Mesendoderm (in vitro differentiated cells): ENCODE data around the gene THADA.
"Not testable (repeated sequence)": the region's sequence is repeated elsewhere in the genome, so short reads cannot be mapped to it uniquely, and the experiment has no call there.

Experiments used
- DNase-seq: peaks from one replicate; pipeline ENCODE4 v3.0.0; 2013
- H2AK5ac ChIP-seq: 2 replicates; pipeline ENCODE4 v1.6.1; 2013; ENCODE audit warnings: low read length, inconsistent platforms
- H2BK120ac ChIP-seq: 2 replicates; pipeline ENCODE4 v1.6.1; 2013; ENCODE audit warnings: low read depth, mild to moderate bottlenecking, low read length, moderate library complexity, mixed read lengths
- H2BK15ac ChIP-seq: replicated peaks from 2 replicates; pipeline ENCODE4 v1.6.1; 2013; ENCODE audit warnings: low read depth, mild to moderate bottlenecking, moderate library complexity
- H2BK5ac ChIP-seq: 2 replicates; pipeline ENCODE4 v1.6.1; 2013; ENCODE audit warnings: low read length, inconsistent platforms
- H3K18ac ChIP-seq: 2 replicates; pipeline ENCODE4 v1.6.1; 2013; ENCODE audit warnings: mild to moderate bottlenecking, low read length, mixed read lengths
- H3K23ac ChIP-seq: one replicate; pipeline ENCODE4 v1.6.1; 2013; ENCODE audit warnings: low read length
- H3K27ac ChIP-seq: 2 replicates; pipeline ENCODE4 v1.5.1; 2013; ENCODE audit warnings: low read depth, mild to moderate bottlenecking, inconsistent platforms, low read length, moderate library complexity
- H3K27me3 ChIP-seq: 2 replicates; pipeline ENCODE4 v1.6.1; 2013; ENCODE audit warnings: low read length, control low read depth, mild to moderate bottlenecking, inconsistent platforms; ENCODE audit not compliant: insufficient read depth, poor library complexity
- H3K36me3 ChIP-seq: 2 replicates; pipeline ENCODE4 v1.6.1; 2013; ENCODE audit warnings: low read length, inconsistent platforms; ENCODE audit not compliant: control insufficient read depth, insufficient read depth
- H3K4ac ChIP-seq: one replicate; pipeline ENCODE4 v1.6.1; 2013; ENCODE audit warnings: low read depth, mild to moderate bottlenecking, low read length, moderate library complexity
- H3K4me1 ChIP-seq: 2 replicates; pipeline ENCODE4 v1.6.1; 2013; ENCODE audit warnings: low read depth, low read length, inconsistent platforms; ENCODE audit not compliant: control insufficient read depth
- H3K4me2 ChIP-seq: 2 replicates; pipeline ENCODE4 v1.6.1; 2013; ENCODE audit warnings: low read length
- H3K4me3 ChIP-seq: 2 replicates; pipeline ENCODE4 v1.5.1; 2013; ENCODE audit warnings: mild to moderate bottlenecking, low read length
- H3K56ac ChIP-seq: one replicate; pipeline ENCODE4 v1.6.1; 2013; ENCODE audit warnings: low read length
- H3K79me1 ChIP-seq: 2 replicates; pipeline ENCODE4 v1.6.1; 2013; ENCODE audit warnings: low read length, inconsistent platforms
- H3K79me2 ChIP-seq: 2 replicates; pipeline ENCODE4 v1.6.1; 2013; ENCODE audit warnings: mild to moderate bottlenecking, low read length; ENCODE audit not compliant: control insufficient read depth, insufficient read depth
- H3K9ac ChIP-seq: 2 replicates; pipeline ENCODE4 v1.6.1; 2013; ENCODE audit warnings: low read length, inconsistent platforms
- H4K5ac ChIP-seq: one replicate; pipeline ENCODE4 v1.6.1; 2013; ENCODE audit warnings: low read length
- H4K8ac ChIP-seq: one replicate; pipeline ENCODE4 v1.6.1; 2013; ENCODE audit warnings: low read depth, mild to moderate bottlenecking, control low read depth, low read length, moderate library complexity
- WGBS: extraction: QIAGEN DNeasy Blood & Tissue Kit; methylation state at CpG from one replicate; pipeline ENCODE4 v1.1.7; 2013; ENCODE audit warnings: low lambda C conversion rate, missing lambda C conversion rate; ENCODE audit not compliant: insufficient coverage; ENCODE audit errors: extremely low coverage; 5-methylcytosine and 5-hydroxymethylcytosine counted together

The THADA gene

DNA sequence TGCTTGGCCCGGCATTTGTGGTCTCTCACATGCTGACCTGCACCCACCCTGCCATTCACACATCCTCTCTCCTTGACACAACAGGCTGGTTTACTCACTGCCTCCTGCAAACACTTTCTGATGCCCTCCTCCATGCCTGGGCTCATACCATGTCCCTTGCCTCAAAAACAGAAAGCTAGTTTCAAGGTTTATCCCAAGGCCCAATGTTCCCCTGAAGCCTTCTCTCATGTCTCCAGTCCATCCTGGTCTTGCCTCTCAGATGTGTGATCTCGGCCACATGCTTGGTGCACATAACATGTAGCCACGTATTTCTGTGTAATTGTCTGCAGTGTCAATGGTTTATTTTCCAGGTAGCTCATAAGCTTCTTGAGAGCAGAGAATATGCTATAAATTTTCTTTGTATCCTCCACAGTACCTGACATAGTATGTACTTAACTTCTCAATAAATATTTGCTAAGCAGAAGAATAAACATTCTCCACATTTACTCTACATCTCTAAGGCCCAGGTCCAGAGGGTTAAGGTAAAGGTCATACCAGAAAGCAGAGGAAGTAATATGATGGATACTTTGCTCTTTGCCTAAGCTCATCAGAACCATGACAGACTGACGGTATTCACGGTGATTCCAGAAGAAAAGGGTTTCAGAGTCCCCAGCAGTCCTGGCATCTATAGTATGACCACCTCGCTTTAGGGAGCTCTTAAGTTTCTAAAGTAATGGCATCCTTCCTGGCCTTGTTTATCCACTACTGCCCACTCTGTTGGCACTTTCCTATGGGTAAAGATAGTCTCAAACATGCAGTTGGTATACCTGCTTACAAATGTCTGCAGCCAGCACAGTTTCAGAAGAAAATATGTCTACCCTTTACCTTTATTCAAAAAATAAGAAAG is 206.0 kb downstream of the THADA start:
- Histone ChIP-seq H3K36me3 (no peaks in the 10 kb centered on the region), H4K8ac (no peak overlapping the region), H3K4me3 (no peak overlapping the region), H3K79me2 (no peaks in the 10 kb centered on the region), H3K23ac (no peak overlapping the region), H2AK5ac (no peak overlapping the region), H3K9ac (no peak overlapping the region), H3K79me1 (no peaks in the 10 kb centered on the region), H2BK120ac (no peak overlapping the region), H2BK5ac (no peak overlapping the region), H4K5ac (no peak overlapping the region), H3K56ac (no peak overlapping the region), H3K18ac (no peak overlapping the region), H3K4me2 (no peak overlapping the region), H2BK15ac (no peak overlapping the region), H3K4ac (no peak overlapping the region), H3K27me3 (no peaks in the 10 kb centered on the region), H3K4me1 (no peaks in the 10 kb centered on the region), H3K27ac (no peak overlapping the region)
- no peak for DNase-seq
- WGBS: no CpG with 5 or more reads among the region's 6 CpGs

DNA sequence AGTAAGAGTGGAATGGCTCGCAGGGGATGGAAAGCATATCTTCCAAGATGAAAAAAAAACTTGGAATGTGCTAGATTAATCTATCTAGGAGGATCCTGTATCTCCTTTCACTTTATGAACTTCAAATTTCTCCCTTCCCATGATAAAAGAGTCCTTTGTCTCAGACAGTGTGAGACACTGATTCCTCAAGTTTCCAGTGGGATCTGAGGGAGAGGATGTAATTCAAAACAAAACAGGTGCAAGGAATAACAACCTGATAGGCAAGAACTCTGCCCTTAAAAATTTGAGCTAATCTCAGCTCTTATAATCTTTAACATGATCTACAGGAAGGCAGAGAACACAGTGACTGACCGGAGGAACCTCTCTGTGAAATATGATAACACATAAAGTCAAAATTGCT is 207.5 kb downstream of the THADA start:
- H3K23ac ChIP-seq: no peak overlapping the region
- no CpG with 5 or more reads among the region's 2 CpGs for WGBS
- no peak overlapping the region for H3K9ac ChIP-seq
- no peaks in the 10 kb centered on the region for H3K79me2 ChIP-seq
- no peak overlapping the region for H2BK5ac ChIP-seq
- no peak for DNase-seq
- no peak overlapping the region for H3K4me2 ChIP-seq
- H3K79me1 ChIP-seq: no peaks in the 10 kb centered on the region
- no peaks in the 10 kb centered on the region for H3K27me3 ChIP-seq
- H4K8ac ChIP-seq: no peak overlapping the region
- no peak overlapping the region for H3K4me3 ChIP-seq
- no peak overlapping the region for H3K27ac ChIP-seq
- H3K18ac ChIP-seq: no peak overlapping the region
- H2AK5ac ChIP-seq: no peak overlapping the region
- no peak overlapping the region for H2BK15ac ChIP-seq
- no peaks in the 10 kb centered on the region for H3K4me1 ChIP-seq
- no peaks in the 10 kb centered on the region for H3K36me3 ChIP-seq
- no peak overlapping the region for H4K5ac ChIP-seq
- H3K56ac ChIP-seq: no peak overlapping the region
- no peak overlapping the region for H3K4ac ChIP-seq
- no peak overlapping the region for H2BK120ac ChIP-seq

DNA sequence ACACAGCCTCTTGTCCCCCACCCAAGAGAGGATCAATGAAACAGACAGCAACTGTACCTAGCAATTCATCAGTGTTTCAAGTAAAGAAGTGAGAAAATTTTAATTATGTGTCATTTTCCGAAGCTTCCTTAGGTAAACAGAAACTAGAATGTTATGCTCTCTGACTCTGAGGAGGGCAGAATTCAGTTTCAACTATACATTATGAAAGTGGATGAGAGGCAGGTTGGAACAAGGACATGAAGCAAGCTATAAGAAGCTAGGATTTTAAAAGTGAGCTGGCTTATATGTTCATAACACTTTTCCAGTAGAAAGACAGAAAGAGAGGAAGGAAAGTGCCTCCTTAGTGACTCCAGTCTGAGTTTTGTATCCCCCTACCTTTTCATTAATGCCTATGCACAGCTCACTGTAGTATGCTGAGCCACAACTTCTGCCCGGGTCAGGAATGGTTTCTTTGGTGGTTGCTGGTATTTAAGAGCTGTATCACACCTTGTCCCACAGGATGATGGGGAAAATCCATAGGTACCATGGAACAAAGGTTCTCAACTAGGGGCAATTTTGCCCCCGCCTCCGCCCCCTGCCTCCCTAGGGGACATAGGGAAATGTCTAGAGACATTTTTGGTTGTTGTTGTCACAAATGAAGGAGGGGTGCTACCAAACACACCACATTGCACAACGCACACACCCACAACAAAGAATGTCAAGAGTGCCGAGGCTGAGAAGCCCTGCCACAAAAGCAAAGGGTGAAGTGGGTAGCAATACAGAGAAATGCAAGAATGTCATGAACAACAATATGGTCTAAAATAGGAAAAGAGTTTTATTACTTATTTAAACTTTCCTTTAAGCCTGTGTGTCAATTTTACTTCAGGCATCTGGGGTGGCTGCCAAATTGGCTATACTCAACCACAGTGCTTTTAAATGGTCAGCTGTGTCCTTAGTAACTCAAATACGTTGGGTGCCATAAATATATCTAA is 208.5 kb downstream of the THADA start:
- Histone ChIP-seq H3K27ac (no peak overlapping the region), H3K9ac (no peak overlapping the region), H3K36me3 (no peaks in the 10 kb centered on the region), H2BK120ac (no peak overlapping the region), H3K79me2 (no peaks in the 10 kb centered on the region), H3K27me3 (no peaks in the 10 kb centered on the region), H3K79me1 (no peaks in the 10 kb centered on the region), H3K56ac (no peak overlapping the region), H3K4ac (no peak overlapping the region), H3K23ac (no peak overlapping the region), H2BK5ac (no peak overlapping the region), H3K4me3 (no peak overlapping the region), H3K4me1 (no peaks in the 10 kb centered on the region), H3K18ac (no peak overlapping the region), H3K4me2 (no peak overlapping the region), H2BK15ac (no peak overlapping the region), H4K5ac (no peak overlapping the region), H2AK5ac (no peak overlapping the region), H4K8ac (no peak overlapping the region)
- DNase-seq: no peak
- WGBS: no CpG with 5 or more reads among the region's 7 CpGs

DNA sequence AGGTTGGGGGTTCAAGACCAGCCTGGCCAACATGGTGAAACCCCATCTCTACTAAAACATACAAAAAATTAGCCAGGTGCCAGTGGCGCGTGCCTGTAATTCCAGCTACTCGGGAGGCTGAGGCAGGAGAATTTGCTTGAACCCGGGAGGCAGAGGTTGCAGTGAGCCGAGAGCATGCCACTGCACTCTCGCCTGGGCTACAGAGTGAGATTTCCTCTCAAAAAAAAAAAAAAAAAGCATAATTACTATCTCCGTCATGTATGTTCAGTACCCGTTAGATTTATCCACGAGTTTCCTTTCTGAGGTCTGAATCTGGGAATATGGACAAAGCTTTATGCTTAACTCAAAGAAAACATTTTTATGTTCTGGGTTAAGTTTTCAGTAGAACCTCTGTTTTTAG is 209.2 kb downstream of the THADA start:
- not testable (repeated sequence) for H3K18ac ChIP-seq, H3K4me2 ChIP-seq, H3K4ac ChIP-seq, H4K8ac ChIP-seq, H3K23ac ChIP-seq, H2BK15ac ChIP-seq, H3K27me3 ChIP-seq, H2BK5ac ChIP-seq, H3K9ac ChIP-seq, H2BK120ac ChIP-seq, H4K5ac ChIP-seq, H3K79me1 ChIP-seq, H3K4me3 ChIP-seq, H2AK5ac ChIP-seq, H3K79me2 ChIP-seq, H3K56ac ChIP-seq, H3K4me1 ChIP-seq, H3K27ac ChIP-seq, H3K36me3 ChIP-seq, DNase-seq
- WGBS: no CpG with 5 or more reads among the region's 9 CpGs

DNA sequence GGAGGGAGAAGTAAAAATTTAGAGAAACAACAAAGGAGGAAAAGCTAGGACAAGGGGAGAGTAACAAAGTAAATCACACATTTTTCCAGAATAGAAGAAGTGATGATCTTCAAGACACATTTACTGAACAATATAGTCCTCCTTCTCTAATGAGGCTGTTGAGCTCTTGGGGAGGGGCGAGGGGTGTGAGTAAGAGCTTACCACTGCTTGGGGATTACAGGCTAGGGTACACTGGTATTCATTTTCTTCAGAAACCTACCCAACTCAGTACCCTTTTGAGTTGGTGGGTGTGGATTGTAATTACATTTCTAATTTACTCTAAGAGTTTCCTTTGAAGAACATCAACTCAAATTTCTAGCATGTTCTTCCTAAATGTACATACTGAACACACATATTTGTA is 211.7 kb downstream of the THADA start:
- WGBS: no CpG with 5 or more reads among the region's 1 CpG
- Histone ChIP-seq H3K9ac (no peak overlapping the region), H4K8ac (no peak overlapping the region), H3K79me1 (no peaks in the 10 kb centered on the region), H2BK120ac (no peak overlapping the region), H3K18ac (no peak overlapping the region), H3K4ac (no peak overlapping the region), H3K79me2 (no peaks in the 10 kb centered on the region), H2BK5ac (no peak overlapping the region), H3K27me3 (no peaks in the 10 kb centered on the region), H4K5ac (no peak overlapping the region), H3K27ac (no peak overlapping the region), H3K4me2 (no peak overlapping the region), H3K56ac (no peak overlapping the region), H2BK15ac (no peak overlapping the region), H3K36me3 (no peaks in the 10 kb centered on the region), H3K23ac (no peak overlapping the region), H3K4me3 (no peak overlapping the region), H3K4me1 (no peaks in the 10 kb centered on the region), H2AK5ac (no peak overlapping the region)
- DNase-seq: no peak
